K562 (cell line): Measurements from ENCODE around the gene ACYP2. TPM values are rescaled to one million over a fixed set of nuclear protein-coding genes. Genes with fewer than 3 reads are reported as not detected.

Experiments
- ARID1B ChIP-seq: fragments of 450-650 bp; IDR thresholded peaks from 2 replicates; pipeline ENCODE4 v1.6.1; 2016; ENCODE audit warnings: antibody characterized with exemption, mild to moderate bottlenecking, inconsistent platforms
- ASH1L ChIP-seq: fragments of 450-650 bp; IDR thresholded peaks from 2 replicates; pipeline ENCODE4 v1.6.1; 2018; ENCODE audit warnings: borderline replicate concordance, mild to moderate bottlenecking, low read depth; ENCODE audit not compliant: partially characterized antibody
- CEBPB ChIP-seq: fragments of 450-650 bp; IDR thresholded peaks from 2 replicates; pipeline ENCODE4 v1.6.1; 2016; ENCODE audit warnings: missing genetic modification characterization, missing compliant biosample characterization
- SIRT6 ChIP-seq: IDR thresholded peaks from one replicate; pipeline ENCODE4 v1.6.1; 2012; ENCODE audit warnings: low read depth, mild to moderate bottlenecking, control low read depth, inconsistent platforms, low read length, moderate library complexity
- SRSF9 ChIP-seq: fragments of 200-400 bp; formaldehyde crosslinking; IDR thresholded peaks from 2 replicates; pipeline ENCODE4 v1.6.1; 2017; ENCODE audit warnings: low read depth, low read length, borderline replicate concordance
- polyA plus RNA-seq, 8 experiments: library from polyadenylated mRNA; depleted of rRNA in 4 of 8; stranded (reverse) in 5 of 8; unstranded in 3 of 8; fragments of >200 nt; fragmentation: Nextera tagmentation in 2 of 8; fragmentation: Illumina TruSeq in 1 of 8; extraction: Ambion mirVana in 2 of 8; extraction: Trizol in 1 of 8; gene quantifications; 2 replicates each; pipeline versions ENCODE4 v1.2.1 to v1.2.3, GENCODE V29; 2011 to 2014; ENCODE audit warnings: inconsistent platforms in 1 of 8, missing spikeins in 1 of 8
- total RNA-seq, 7 experiments: library from RNA; depleted of rRNA in 6 of 7; stranded (reverse); fragments of >200 nt in 6 of 7; fragmentation: Illumina TruSeq in 2 of 7; extraction: Trizol in 2 of 7; gene quantifications; 2 replicates each; pipeline versions ENCODE4 v1.2.1 to v1.2.3, GENCODE V29; 2011 to 2021; ENCODE audit warnings: low replicate concordance in 1 of 7
- TF ChIP-seq, protein P1 (sequence below): fragments of 250-450 bp; sonication (Bioruptor Pico); IDR thresholded peaks from 2 replicates; pipeline ENCODE4 v1.4.0; 2020
- TF ChIP-seq, protein P2 (sequence below): IDR thresholded peaks from 3 replicates; pipeline ENCODE4 v1.6.1; 2011; ENCODE audit warnings: borderline replicate concordance, mild to moderate bottlenecking, moderate library complexity; ENCODE audit not compliant: insufficient read length; ENCODE audit errors: extremely low read depth
- TF ChIP-seq, protein P3 (sequence below): fragments of 250-450 bp; sonication (Bioruptor Pico); IDR thresholded peaks from 2 replicates; pipeline ENCODE4 v1.8.0; 2022; ENCODE audit warnings: moderate library complexity, mild to moderate bottlenecking, inconsistent platforms

ACYP2 gene
- total and polyA plus RNA-seq, 9 of the 15 experiments (the other 6 are each of a cell fraction or from before 2014, with no cell fraction given): 1.0 to 4.1 (median 2.0) TPM

DNA sequence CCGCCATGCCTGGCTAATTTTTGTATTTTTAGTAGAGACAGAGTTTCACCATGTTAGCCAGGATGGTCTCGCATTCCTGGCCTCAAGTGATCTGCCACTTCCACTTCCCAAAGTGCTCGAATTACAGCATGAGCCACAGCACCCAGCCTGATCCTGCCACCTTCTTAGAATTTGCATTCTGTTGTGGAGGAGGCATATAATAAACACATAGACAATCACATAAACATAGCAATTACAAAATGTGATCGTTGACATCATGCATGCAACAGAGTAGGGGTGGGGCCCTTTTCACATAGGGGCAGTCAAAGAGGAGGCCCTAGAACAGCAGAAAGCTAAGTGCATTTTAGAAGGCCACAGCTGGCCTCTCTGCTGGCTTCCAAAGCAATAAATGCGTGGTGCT, 180.5 kb downstream of the ACYP2 start (continued):
- TF ChIP-seq, protein P1, sequence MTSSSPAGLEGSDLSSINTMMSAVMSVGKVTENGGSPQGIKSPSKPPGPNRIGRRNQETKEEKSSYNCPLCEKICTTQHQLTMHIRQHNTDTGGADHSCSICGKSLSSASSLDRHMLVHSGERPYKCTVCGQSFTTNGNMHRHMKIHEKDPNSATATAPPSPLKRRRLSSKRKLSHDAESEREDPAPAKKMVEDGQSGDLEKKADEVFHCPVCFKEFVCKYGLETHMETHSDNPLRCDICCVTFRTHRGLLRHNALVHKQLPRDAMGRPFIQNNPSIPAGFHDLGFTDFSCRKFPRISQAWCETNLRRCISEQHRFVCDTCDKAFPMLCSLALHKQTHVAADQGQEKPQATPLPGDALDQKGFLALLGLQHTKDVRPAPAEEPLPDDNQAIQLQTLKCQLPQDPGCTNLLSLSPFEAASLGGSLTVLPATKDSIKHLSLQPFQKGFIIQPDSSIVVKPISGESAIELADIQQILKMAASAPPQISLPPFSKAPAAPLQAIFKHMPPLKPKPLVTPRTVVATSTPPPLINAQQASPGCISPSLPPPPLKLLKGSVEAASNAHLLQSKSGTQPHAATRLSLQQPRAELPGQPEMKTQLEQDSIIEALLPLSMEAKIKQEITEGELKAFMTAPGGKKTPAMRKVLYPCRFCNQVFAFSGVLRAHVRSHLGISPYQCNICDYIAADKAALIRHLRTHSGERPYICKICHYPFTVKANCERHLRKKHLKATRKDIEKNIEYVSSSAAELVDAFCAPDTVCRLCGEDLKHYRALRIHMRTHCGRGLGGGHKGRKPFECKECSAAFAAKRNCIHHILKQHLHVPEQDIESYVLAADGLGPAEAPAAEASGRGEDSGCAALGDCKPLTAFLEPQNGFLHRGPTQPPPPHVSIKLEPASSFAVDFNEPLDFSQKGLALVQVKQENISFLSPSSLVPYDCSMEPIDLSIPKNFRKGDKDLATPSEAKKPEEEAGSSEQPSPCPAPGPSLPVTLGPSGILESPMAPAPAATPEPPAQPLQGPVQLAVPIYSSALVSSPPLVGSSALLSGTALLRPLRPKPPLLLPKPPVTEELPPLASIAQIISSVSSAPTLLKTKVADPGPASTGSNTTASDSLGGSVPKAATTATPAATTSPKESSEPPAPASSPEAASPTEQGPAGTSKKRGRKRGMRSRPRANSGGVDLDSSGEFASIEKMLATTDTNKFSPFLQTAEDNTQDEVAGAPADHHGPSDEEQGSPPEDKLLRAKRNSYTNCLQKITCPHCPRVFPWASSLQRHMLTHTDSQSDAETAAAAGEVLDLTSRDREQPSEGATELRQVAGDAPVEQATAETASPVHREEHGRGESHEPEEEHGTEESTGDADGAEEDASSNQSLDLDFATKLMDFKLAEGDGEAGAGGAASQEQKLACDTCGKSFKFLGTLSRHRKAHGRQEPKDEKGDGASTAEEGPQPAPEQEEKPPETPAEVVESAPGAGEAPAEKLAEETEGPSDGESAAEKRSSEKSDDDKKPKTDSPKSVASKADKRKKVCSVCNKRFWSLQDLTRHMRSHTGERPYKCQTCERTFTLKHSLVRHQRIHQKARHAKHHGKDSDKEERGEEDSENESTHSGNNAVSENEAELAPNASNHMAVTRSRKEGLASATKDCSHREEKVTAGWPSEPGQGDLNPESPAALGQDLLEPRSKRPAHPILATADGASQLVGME (CRISPR knock-in tag): no peak
- TF ChIP-seq ASH1L (no peak), SRSF9 (no peak), ARID1B (no peak), SIRT6 (no peak), CEBPB (no peak)
- TF ChIP-seq, protein P2, sequence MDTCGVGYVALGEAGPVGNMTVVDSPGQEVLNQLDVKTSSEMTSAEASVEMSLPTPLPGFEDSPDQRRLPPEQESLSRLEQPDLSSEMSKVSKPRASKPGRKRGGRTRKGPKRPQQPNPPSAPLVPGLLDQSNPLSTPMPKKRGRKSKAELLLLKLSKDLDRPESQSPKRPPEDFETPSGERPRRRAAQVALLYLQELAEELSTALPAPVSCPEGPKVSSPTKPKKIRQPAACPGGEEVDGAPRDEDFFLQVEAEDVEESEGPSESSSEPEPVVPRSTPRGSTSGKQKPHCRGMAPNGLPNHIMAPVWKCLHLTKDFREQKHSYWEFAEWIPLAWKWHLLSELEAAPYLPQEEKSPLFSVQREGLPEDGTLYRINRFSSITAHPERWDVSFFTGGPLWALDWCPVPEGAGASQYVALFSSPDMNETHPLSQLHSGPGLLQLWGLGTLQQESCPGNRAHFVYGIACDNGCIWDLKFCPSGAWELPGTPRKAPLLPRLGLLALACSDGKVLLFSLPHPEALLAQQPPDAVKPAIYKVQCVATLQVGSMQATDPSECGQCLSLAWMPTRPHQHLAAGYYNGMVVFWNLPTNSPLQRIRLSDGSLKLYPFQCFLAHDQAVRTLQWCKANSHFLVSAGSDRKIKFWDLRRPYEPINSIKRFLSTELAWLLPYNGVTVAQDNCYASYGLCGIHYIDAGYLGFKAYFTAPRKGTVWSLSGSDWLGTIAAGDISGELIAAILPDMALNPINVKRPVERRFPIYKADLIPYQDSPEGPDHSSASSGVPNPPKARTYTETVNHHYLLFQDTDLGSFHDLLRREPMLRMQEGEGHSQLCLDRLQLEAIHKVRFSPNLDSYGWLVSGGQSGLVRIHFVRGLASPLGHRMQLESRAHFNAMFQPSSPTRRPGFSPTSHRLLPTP: no peak
- TF ChIP-seq, protein P3, sequence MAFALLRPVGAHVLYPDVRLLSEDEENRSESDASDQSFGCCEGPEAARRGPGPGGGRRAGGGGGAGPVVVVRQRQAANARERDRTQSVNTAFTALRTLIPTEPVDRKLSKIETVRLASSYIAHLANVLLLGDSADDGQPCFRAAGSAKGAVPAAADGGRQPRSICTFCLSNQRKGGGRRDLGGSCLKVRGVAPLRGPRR (CRISPR knock-in tag): no peak
